Measurements from ENCODE around the gene TRIM66. TPM values are rescaled to one million over a fixed set of nuclear protein-coding genes. Genes with fewer than 3 reads are reported as not detected.
A peak's percentile ranks its signal among the peaks of the same experiment; 100 is the strongest.

Gene TRIM66
- total and polyA plus RNA-seq, 2 of the 8 experiments (the other 6 are each of a cell fraction or from before 2014, with no cell fraction given), result 3.1 to 3.5 TPM

DNA sequence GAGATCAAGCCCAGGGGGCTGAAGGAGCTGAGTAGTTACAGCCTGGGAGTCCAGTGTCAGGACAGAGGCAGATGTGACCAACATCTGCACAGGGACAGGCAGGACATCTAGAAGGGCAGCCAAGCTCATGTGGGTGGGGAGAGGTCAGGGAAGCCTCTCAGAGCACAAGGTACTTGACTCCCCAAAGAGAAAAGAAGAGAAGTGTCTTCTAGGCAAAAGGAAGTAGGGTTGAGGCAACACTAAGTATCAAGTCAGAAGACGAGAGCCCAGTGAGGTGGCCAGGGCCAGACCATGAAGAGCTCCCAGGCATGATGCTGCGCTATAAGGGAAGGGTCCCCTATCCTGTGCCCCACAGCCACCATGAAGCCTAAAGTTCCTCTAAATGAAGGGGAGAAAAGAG is 21.7 kb upstream of the TRIM66 start:
- Histone ChIP-seq H3K23me2 (ENCODE audit: low read depth, low read length) (no peaks in the 10 kb centered on the region; the same call in 1 of the 2 replicates), H3K4me1 (replicated peaks in 1 of 4; ENCODE audit: control insufficient read depth in 3 of 4, insufficient read depth in 4 of 4, low read length in 3 of 4) (peaks cover 13 to 28% (median 19%) of the 10 kb centered on the region in 4 experiments; a peak in 6 of 7 replicates), H3K27me3 (replicated peaks in 1 of 4; ENCODE audit: control insufficient read depth in 3 of 4, extremely low read depth in 1 of 4, insufficient read depth in 3 of 4, low read length in 3 of 4) (no peaks in the 10 kb centered on the region), H4K8ac (ENCODE audit: extremely low read depth, insufficient read depth, low read length) (no peak overlapping the region; the same call in 1 of the 2 replicates), H2BK12ac (ENCODE audit: low read depth, low read length) (peak overlapping the region; percentile 3; the same call in 1 of the 2 replicates), H3K79me2 (ENCODE audit: control insufficient read depth in 1 of 2, insufficient read depth in 2 of 2, low read length in 2 of 2) (no peaks in the 10 kb centered on the region), H3K23ac (ENCODE audit: insufficient read length) (no peak overlapping the region), H4K91ac (replicated peaks; ENCODE audit: insufficient read length, low read length) (no peak overlapping the region), H2BK20ac (ENCODE audit: low read length) (no peak overlapping the region), H3K4me3 (ENCODE audit: extremely low read depth in 1 of 4, insufficient read depth in 2 of 4, low read depth in 3 of 4, low read length in 4 of 4) (no peak overlapping the region), H3K79me1 (ENCODE audit: low read depth, low read length) (no peaks in the 10 kb centered on the region), H2AK5ac (ENCODE audit: low read depth, low read length) (no peak overlapping the region), H3K4ac (replicated peaks; ENCODE audit: insufficient read length, low read depth, low read length) (no peak overlapping the region), H3K4me2 (ENCODE audit: insufficient read depth in 1 of 2, low read depth in 2 of 2, low read length in 2 of 2) (no peak overlapping the region), H2BK5ac (ENCODE audit: low read depth, low read length) (0 out of 2 replicates have a peak overlapping the region, but pooled peaks have one; percentile 44), H3K9me3 (ENCODE audit: insufficient read depth in 2 of 2, low read depth in 1 of 2, low read length in 1 of 2) (no peaks in the 10 kb centered on the region), H3K18ac (ENCODE audit: extremely low read depth, low read length) (no peak overlapping the region), H3K27ac (ENCODE audit: low read depth, low read length) (no peak overlapping the region), H2BK15ac (ENCODE audit: low read length) (0 out of 2 replicates have a peak overlapping the region, but pooled peaks have one; percentile 75), H4K5ac (ENCODE audit: insufficient read length, low read depth, low read length) (no peak overlapping the region), H2AFZ (ENCODE audit: low read length) (no peak overlapping the region), H3K56ac (replicated peaks; ENCODE audit: insufficient read length, low read depth, low read length) (no peak overlapping the region), H3K36me3 (ENCODE audit: control insufficient read depth in 2 of 4, insufficient read depth in 4 of 4, low read length in 3 of 4) (no peaks in the 10 kb centered on the region; a peak in 2 of 8 replicates), H4K20me1 (replicated peaks in 1 of 2; ENCODE audit: control insufficient read depth in 1 of 2, insufficient read depth in 2 of 2, low read length in 2 of 2) (no peaks in the 10 kb centered on the region), H2BK120ac (replicated peaks; ENCODE audit: low read depth, low read length) (no peak overlapping the region), H3K9ac (replicated peaks in 1 of 4; ENCODE audit: extremely low read depth in 1 of 4, low read depth in 3 of 4, low read length in 3 of 4) (no peak overlapping the region), H3K14ac (ENCODE audit: insufficient read length) (no peak overlapping the region)
- DNase-seq (ENCODE audit: low read depth in 1 of 2, low spot score in 2 of 2), result no peak
- POLR2A ChIA-PET (ENCODE audit: partially characterized antibody), result interaction anchor here (0.8 to 11.1 kb wide), 7 partner anchors 8 to 208 kb away, joined by 3 to 248 read pairs (median 6); partner anchors contain the start of genes RPL27A and TRIM66
- CTCF ChIA-PET (ENCODE audit: partially characterized antibody), result interaction anchor here (0.7 to 1.4 kb wide), 5 partner anchors 28 to 256 kb away, joined by 3 read pairs; no protein-coding TSS in a partner anchor
- no peak for FAIRE-seq
- 97% methylated on average over 2 of the region's 2 CpGs; no CpG with 5 or more reads in 1 of the 2 experiments for WGBS, 2 experiments (ENCODE audit: extremely low coverage in 1 of 2, insufficient coverage in 1 of 2, insufficient read length in 1 of 2, insufficient replicate concordance in 2 of 2, low coverage in 1 of 2, low lambda C conversion rate in 2 of 2, missing lambda C conversion rate in 1 of 2)
- TF ChIP-seq KDM1A (IDR thresholded peaks at IDR 0.05; ENCODE audit: borderline replicate concordance, low read length), result no peak
- no peak for TF ChIP-seq SIRT6 (IDR thresholded peaks at IDR 0.05; ENCODE audit: low read length)
